Effector memory CD8-positive, alpha-beta T cell (primary cell): ENCODE measurements around the gene SSTR5.

ENCODE experiments used
- ATAC-seq: fragments of 150-1000 bp; cut with Tn5 transposase; replicated peaks from 2 replicates; pipeline ENCODE4 v1.10.0; 2021; ENCODE audit warnings: mild to moderate bottlenecking, moderate library complexity
- DNase-seq, 3 experiments: peaks; one replicate each; pipeline ENCODE4 v3.0.0; 2021
- H3K27ac Mint-ChIP-seq, 2 donors: one replicate each; pipeline ENCODE4 v1.8.0; 2022; ENCODE audit warnings: mild to moderate bottlenecking in 2 of 2, mixed read lengths in 2 of 2, moderate library complexity in 2 of 2
- H3K27me3 Mint-ChIP-seq, 2 donors: one replicate each; pipeline ENCODE4 v1.8.0; 2022; ENCODE audit warnings: mixed read lengths in 2 of 2
- H3K36me3 Mint-ChIP-seq: one replicate; pipeline ENCODE4 v1.8.0; 2022; ENCODE audit warnings: mild to moderate bottlenecking, moderate library complexity, mixed read lengths; ENCODE audit not compliant: insufficient read depth
- H3K4me1 Mint-ChIP-seq, 2 donors: one replicate each; pipeline ENCODE4 v1.8.0; 2022; ENCODE audit warnings: low read depth in 2 of 2, mixed read lengths in 2 of 2
- H3K4me3 Mint-ChIP-seq, 2 donors: one replicate each; pipeline ENCODE4 v1.8.0; 2022; ENCODE audit warnings: mild to moderate bottlenecking in 2 of 2, mixed read lengths in 2 of 2, moderate library complexity in 2 of 2
- H3K9me3 Mint-ChIP-seq, 2 donors: one replicate each; pipeline ENCODE4 v1.8.0; 2022; ENCODE audit warnings: mixed read lengths in 2 of 2

SSTR5 gene

GRCh38 chr16:1044460-1045309 lies 27.9 kb upstream of the SSTR5 start:
- peaks cover 0 to 13% of the 10 kb centered on the region in 2 donors for H3K27me3 Mint-ChIP-seq
- H3K27ac Mint-ChIP-seq = no peak overlapping the region
- ATAC-seq (no peak), DNase-seq (no peak)
- no peaks in the 10 kb centered on the region for H3K4me1 Mint-ChIP-seq
- H3K36me3 Mint-ChIP-seq = peaks cover 4% of the 10 kb centered on the region
- H3K9me3 Mint-ChIP-seq = no peaks in the 10 kb centered on the region
- H3K4me3 Mint-ChIP-seq = no peak overlapping the region

GRCh38 chr16:1045310-1045992 lies 27.1 kb upstream of the SSTR5 start:
- no peak overlapping the region for H3K4me3 Mint-ChIP-seq
- peaks cover 4% of the 10 kb centered on the region for H3K36me3 Mint-ChIP-seq
- H3K4me1 Mint-ChIP-seq = no peaks in the 10 kb centered on the region
- peaks cover 0 to 13% of the 10 kb centered on the region in 2 donors for H3K27me3 Mint-ChIP-seq
- H3K27ac Mint-ChIP-seq = no peak overlapping the region
- DNase-seq (no peak), ATAC-seq (no peak)
- no peaks in the 10 kb centered on the region for H3K9me3 Mint-ChIP-seq

GRCh38 chr16:1045993-1046911 lies 26.3 kb upstream of the SSTR5 start:
- DNase-seq = no peak
- no peaks in the 10 kb centered on the region for H3K4me1 Mint-ChIP-seq
- no peak overlapping the region for H3K4me3 Mint-ChIP-seq
- H3K9me3 Mint-ChIP-seq = no peaks in the 10 kb centered on the region
- peaks cover 4% of the 10 kb centered on the region for H3K36me3 Mint-ChIP-seq
- H3K27me3 Mint-ChIP-seq = peaks cover 0 to 13% of the 10 kb centered on the region in 2 donors
- ATAC-seq = no peak
- H3K27ac Mint-ChIP-seq = no peak overlapping the region

GRCh38 chr16:1047123-1047522 lies 25.4 kb upstream of the SSTR5 start:
- no peak overlapping the region for H3K4me3 Mint-ChIP-seq
- no peaks in the 10 kb centered on the region for H3K9me3 Mint-ChIP-seq
- DNase-seq = no peak
- peaks cover 0 to 6% of the 10 kb centered on the region in 2 donors for H3K27me3 Mint-ChIP-seq
- H3K36me3 Mint-ChIP-seq = peaks cover 4% of the 10 kb centered on the region
- no peak for ATAC-seq
- H3K4me1 Mint-ChIP-seq = no peaks in the 10 kb centered on the region
- no peak overlapping the region for H3K27ac Mint-ChIP-seq

- Mint-ChIP-seq H3K27ac (no peak overlapping the region), H3K36me3 (peaks cover 4% of the 10 kb centered on the region), H3K4me3 (no peak overlapping the region), H3K9me3 (no peaks in the 10 kb centered on the region), H3K27me3 (no peaks in the 10 kb centered on the region), H3K4me1 (no peaks in the 10 kb centered on the region)
- ATAC-seq (no peak), DNase-seq (no peak)
Measured at GRCh38 chr16:1047801-1048200, 24.7 kb upstream of the SSTR5 start.

GRCh38 chr16:1048442-1049112 lies 24.0 kb upstream of the SSTR5 start:
- Mint-ChIP-seq H3K4me1 (no peaks in the 10 kb centered on the region), H3K9me3 (no peaks in the 10 kb centered on the region), H3K27me3 (no peaks in the 10 kb centered on the region), H3K36me3 (peaks cover 4% of the 10 kb centered on the region), H3K27ac (no peak overlapping the region), H3K4me3 (no peak overlapping the region)
- DNase-seq = no peak
- ATAC-seq = no peak

GRCh38 chr16:1049113-1049975 lies 23.2 kb upstream of the SSTR5 start:
- DNase-seq (no peak), ATAC-seq (no peak)
- peaks cover 4% of the 10 kb centered on the region for H3K36me3 Mint-ChIP-seq
- H3K4me3 Mint-ChIP-seq = no peak overlapping the region
- H3K27ac Mint-ChIP-seq = no peak overlapping the region
- H3K27me3 Mint-ChIP-seq = no peaks in the 10 kb centered on the region
- H3K4me1 Mint-ChIP-seq = no peaks in the 10 kb centered on the region
- no peaks in the 10 kb centered on the region for H3K9me3 Mint-ChIP-seq

GRCh38 chr16:1049976-1050247 lies 22.6 kb upstream of the SSTR5 start:
- ATAC-seq (no peak), DNase-seq (no peak)
- H3K9me3 Mint-ChIP-seq = no peaks in the 10 kb centered on the region
- no peak overlapping the region for H3K27ac Mint-ChIP-seq
- H3K4me3 Mint-ChIP-seq = no peak overlapping the region
- peaks cover 4% of the 10 kb centered on the region for H3K36me3 Mint-ChIP-seq
- peaks cover 0 to 2% of the 10 kb centered on the region in 2 donors for H3K27me3 Mint-ChIP-seq
- no peaks in the 10 kb centered on the region for H3K4me1 Mint-ChIP-seq

GRCh38 chr16:1050516-1050915 lies 22.0 kb upstream of the SSTR5 start:
- peaks cover 0 to 8% of the 10 kb centered on the region in 2 donors for H3K27me3 Mint-ChIP-seq
- ATAC-seq = no peak
- DNase-seq = no peak
- H3K4me3 Mint-ChIP-seq = no peak overlapping the region
- no peaks in the 10 kb centered on the region for H3K9me3 Mint-ChIP-seq
- H3K4me1 Mint-ChIP-seq = peaks cover 0 to 2% of the 10 kb centered on the region in 2 donors
- peaks cover 4% of the 10 kb centered on the region for H3K36me3 Mint-ChIP-seq
- no peak overlapping the region for H3K27ac Mint-ChIP-seq

GRCh38 chr16:1050921-1051320 lies 21.6 kb upstream of the SSTR5 start:
- Mint-ChIP-seq H3K4me1 (peaks cover 0 to 2% of the 10 kb centered on the region in 2 donors), H3K27ac (no peak overlapping the region), H3K36me3 (peaks cover 4% of the 10 kb centered on the region), H3K9me3 (no peaks in the 10 kb centered on the region), H3K27me3 (peaks cover 0 to 12% of the 10 kb centered on the region in 2 donors), H3K4me3 (no peak overlapping the region)
- no peak for ATAC-seq
- no peak for DNase-seq

GRCh38 chr16:1051446-1051845 lies 21.1 kb upstream of the SSTR5 start:
- no peak overlapping the region for H3K4me3 Mint-ChIP-seq
- peaks cover 0 to 13% of the 10 kb centered on the region in 2 donors for H3K27me3 Mint-ChIP-seq
- peaks cover 4% of the 10 kb centered on the region for H3K36me3 Mint-ChIP-seq
- H3K27ac Mint-ChIP-seq = no peak overlapping the region
- DNase-seq (no peak), ATAC-seq (no peak)
- peaks cover 0 to 2% of the 10 kb centered on the region in 2 donors for H3K4me1 Mint-ChIP-seq
- no peaks in the 10 kb centered on the region for H3K9me3 Mint-ChIP-seq

- Mint-ChIP-seq H3K9me3 (no peaks in the 10 kb centered on the region), H3K27me3 (peaks cover 0 to 13% of the 10 kb centered on the region in 2 donors), H3K4me1 (peaks cover 0 to 2% of the 10 kb centered on the region in 2 donors)
Measured at GRCh38 chr16:1052721-1053120, 19.8 kb upstream of the SSTR5 start.

More at GRCh38 chr16:1052721-1053120, 19.8 kb upstream of the SSTR5 start:
- Mint-ChIP-seq H3K4me3 (no peak overlapping the region), H3K27ac (no peak overlapping the region), H3K36me3 (peaks cover 4% of the 10 kb centered on the region)
- DNase-seq (no peak), ATAC-seq (no peak)
